SK-N-MC (cell line): ENCODE measurements around the gene PPP1R15B.

ENCODE experiments used
- EZH2 ChIP-seq: fragments of 200-600 bp; sonication (generic); IDR thresholded peaks from one replicate; pipeline ENCODE4 v1.6.1; 2017; ENCODE audit warnings: antibody characterized with exemption
- POLR2AphosphoS5 ChIP-seq: IDR thresholded peaks from 2 replicates; pipeline ENCODE4 v1.6.1; 2012; ENCODE audit warnings: mild to moderate bottlenecking, low read depth, low read length, borderline replicate concordance

DNA sequence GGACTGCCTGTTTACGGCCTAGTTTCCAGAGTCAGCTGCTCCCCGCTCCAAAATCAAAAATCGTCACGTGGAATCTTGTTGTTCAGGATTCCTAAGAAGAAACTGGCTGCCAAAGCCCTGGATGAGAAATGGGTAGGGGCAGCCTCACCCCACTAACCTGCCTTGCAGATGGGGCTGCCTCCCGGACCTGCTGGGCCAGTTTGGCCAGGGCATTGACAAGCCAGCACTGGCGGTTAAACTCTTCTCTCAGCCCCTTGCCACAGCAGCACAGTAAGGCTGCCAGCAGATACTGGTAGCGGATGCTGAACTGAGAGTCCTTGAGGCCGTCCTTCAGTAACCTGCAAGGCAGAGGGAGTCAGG lies 31.6 kb upstream of the PPP1R15B start:
- TF ChIP-seq POLR2AphosphoS5 = no peak
- TF ChIP-seq EZH2 = no peak
